Astrocyte of the spinal cord (primary cell): ENCODE results near the gene DNAJC15.

Experiments used
- DNase-seq: peaks from one replicate; pipeline ENCODE4 v3.0.0; 2011; ENCODE audit warnings: low read depth, low spot score
- H3K4me3 ChIP-seq: 2 replicates; pipeline ENCODE4 v1.5.1; 2011; ENCODE audit warnings: low read depth, mild to moderate bottlenecking, low read length, moderate library complexity
- CTCF ChIP-seq: IDR thresholded peaks from 2 replicates; pipeline ENCODE4 v1.5.1; 2012; ENCODE audit warnings: low read depth, mild to moderate bottlenecking, low read length, inconsistent platforms
- in situ Hi-C: cut with HindIII; loops from 2 replicates; pipeline ENCODE4 v1.10.0; 2017; ENCODE audit warnings: low sequenced_read_pairs

Gene DNAJC15

GRCh38 chr13:43089912-43090498 is 66.6 kb downstream of the DNAJC15 start:
- in situ Hi-C loops = no loop called here
- no peak for DNase-seq
- H3K4me3 ChIP-seq = no peak overlapping the region
- TF ChIP-seq CTCF = no peak

GRCh38 chr13:43094901-43095300 is 71.5 kb downstream of the DNAJC15 start:
- DNase-seq = no peak

GRCh38 chr13:43095771-43096719 is 72.7 kb downstream of the DNAJC15 start:
- H3K4me3 ChIP-seq = no peak overlapping the region
- DNase-seq = no peak
- no peak for TF ChIP-seq CTCF
- in situ Hi-C loops = no loop called here

More at GRCh38 chr13:43094901-43095300, 71.5 kb downstream of the DNAJC15 start:
- H3K4me3 ChIP-seq = no peak overlapping the region
- in situ Hi-C loops = no loop called here
- TF ChIP-seq CTCF = no peak

DNA sequence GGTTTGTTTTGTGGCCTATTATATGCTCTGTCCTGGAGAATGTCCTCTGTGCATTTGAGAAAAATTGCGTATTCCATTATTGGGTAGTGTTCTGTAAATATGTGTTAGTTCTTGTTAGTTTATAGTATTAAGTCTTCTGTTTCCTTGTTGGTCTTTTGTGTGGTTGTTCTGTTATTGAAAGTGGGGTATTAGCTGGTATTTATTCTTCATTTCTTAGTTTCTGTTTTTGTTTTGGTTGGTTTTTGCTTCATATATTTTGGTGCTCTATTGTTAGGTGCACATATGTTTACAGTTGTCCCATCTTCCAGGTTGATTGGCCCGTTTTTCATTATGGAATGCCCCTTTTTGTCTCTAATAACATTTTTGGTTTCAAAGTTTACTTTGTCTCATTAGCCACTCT is 77.3 kb downstream of the DNAJC15 start:
- TF ChIP-seq CTCF = no peak
- in situ Hi-C loops = no loop called here
- no peak for DNase-seq
- H3K4me3 ChIP-seq = no peak overlapping the region

DNA sequence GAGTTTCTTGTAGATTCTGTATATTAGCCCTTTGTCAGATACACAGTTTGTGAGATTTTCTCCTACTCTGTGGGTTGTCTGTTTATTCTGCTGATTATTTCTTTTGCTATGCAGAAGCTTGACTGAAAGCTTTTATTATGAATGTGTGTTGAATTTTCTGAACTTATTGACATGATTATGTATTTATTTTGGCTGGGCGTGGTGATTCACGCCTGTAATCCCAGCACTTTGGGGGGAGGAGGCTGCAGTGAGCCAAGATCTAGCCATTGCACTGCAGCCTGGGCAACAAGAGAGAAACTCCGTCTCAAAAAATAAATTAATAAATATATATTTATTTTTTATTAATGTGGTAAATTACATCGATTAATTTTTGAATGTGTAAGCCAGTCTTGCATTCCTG is 78.9 kb downstream of the DNAJC15 start:
- in situ Hi-C loops = no loop called here
- no peak for TF ChIP-seq CTCF

GRCh38 chr13:43107780-43108179 is 84.4 kb downstream of the DNAJC15 start:
- peak; percentile 33 for DNase-seq
- in situ Hi-C loops = no loop called here
- no peak overlapping the region for H3K4me3 ChIP-seq
- no peak for TF ChIP-seq CTCF

More for the DNA sequence above, 78.9 kb downstream of the DNAJC15 start:
- DNase-seq = no peak
- H3K4me3 ChIP-seq = no peak overlapping the region
